ENCODE results near the gene VPS13A.

The VPS13A gene

DNA sequence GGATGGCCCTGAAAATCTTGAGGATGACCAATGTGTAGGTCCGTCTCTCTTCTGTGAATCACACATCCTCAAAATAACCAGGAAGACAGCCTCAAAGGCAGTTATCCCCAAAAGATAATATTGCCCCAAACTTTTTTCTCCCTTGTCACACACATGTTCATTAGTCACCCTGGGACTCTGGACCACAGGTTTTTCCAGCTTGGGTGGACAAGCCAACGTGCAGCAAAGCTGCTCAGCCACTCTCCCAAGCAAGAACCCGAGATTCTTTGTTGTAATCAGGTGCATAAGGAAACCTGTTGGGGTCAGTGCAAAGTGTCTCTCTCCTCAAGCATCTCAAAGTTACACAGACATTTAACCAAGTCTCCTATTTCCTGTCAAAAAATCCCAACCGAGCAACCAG, 274.2 kb downstream of the VPS13A start:
- no peak overlapping the region for H3K4me3 ChIP-seq (ENCODE audit: low read depth, low read length)
- TF ChIP-seq, protein P1, sequence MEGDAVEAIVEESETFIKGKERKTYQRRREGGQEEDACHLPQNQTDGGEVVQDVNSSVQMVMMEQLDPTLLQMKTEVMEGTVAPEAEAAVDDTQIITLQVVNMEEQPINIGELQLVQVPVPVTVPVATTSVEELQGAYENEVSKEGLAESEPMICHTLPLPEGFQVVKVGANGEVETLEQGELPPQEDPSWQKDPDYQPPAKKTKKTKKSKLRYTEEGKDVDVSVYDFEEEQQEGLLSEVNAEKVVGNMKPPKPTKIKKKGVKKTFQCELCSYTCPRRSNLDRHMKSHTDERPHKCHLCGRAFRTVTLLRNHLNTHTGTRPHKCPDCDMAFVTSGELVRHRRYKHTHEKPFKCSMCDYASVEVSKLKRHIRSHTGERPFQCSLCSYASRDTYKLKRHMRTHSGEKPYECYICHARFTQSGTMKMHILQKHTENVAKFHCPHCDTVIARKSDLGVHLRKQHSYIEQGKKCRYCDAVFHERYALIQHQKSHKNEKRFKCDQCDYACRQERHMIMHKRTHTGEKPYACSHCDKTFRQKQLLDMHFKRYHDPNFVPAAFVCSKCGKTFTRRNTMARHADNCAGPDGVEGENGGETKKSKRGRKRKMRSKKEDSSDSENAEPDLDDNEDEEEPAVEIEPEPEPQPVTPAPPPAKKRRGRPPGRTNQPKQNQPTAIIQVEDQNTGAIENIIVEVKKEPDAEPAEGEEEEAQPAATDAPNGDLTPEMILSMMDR (IDR thresholded peaks at IDR 0.05; ENCODE audit: low read depth, low read length, missing control alignments) = no peak
- in situ Hi-C loops (cut with HindIII; ENCODE audit: low sequenced_read_pairs) = no loop called here
- DNase-seq (ENCODE audit: low read depth) = no peak

DNA sequence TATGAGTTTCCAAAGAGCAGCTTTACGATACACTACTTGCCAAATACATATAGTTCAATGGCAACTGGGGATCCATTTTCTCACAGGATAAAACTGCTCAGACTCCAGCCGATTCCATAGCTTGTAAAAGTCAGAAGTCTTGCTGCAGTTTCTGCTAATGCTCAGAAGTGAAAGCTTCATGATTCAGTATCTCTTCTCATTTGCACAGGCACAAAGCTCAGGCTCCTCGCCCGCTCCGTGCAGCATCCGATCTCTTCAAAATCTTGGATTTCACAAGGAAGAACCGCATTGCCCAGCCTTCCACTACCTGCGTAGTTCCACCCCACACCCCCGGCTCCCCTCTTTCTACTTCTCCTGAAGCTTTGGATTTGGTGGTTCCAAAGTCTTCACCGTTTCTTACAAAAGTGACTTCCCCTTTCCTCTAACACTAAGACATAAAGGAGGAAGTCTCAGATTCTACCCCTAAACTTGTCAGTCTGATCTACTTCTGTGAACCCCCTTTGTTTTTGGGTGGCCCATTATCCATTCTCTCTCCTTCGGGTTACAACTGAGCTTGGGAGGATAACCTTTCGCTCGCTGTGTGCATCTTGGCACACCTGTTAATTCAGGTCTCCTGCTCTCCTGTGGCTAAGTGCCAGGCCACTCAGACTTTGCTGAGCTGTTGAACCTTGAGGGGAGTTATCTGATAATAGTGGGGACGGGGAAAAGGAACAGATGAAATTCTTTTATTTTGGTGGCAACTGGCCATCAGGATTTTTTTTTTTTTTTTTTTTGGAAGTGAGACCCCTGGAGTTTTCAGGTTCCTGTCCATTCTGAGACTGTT, 276.7 kb downstream of the VPS13A start:
- DNase-seq (ENCODE audit: low read depth) = no peak
- H3K4me3 ChIP-seq (ENCODE audit: low read depth, low read length) = no peak overlapping the region
- in situ Hi-C loops (cut with HindIII; ENCODE audit: low sequenced_read_pairs) = no loop called here
- TF ChIP-seq, protein P1 (IDR thresholded peaks at IDR 0.05; ENCODE audit: low read depth, low read length, missing control alignments) = no peak

DNA sequence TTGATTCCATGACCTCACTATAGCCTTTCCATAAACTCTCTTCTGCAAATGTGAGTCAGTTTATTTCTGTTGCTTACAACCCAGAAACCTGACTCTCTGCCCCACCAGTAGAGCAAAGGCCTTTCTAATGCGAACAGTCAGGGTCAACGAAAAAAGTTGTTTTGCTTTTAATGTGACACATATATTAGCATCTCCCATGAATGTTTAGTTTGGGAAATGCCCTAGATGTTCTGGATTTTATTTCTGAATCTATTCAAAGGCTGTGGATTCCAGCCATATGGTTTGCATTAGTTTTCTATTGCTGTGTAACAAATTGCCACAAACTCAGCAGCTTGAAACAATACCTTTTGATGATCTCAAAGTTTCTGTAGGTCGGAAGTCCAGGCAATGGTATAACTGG, 277.3 kb downstream of the VPS13A start:
- peak; percentile 76 for DNase-seq (ENCODE audit: low read depth)
- in situ Hi-C loops (cut with HindIII; ENCODE audit: low sequenced_read_pairs) = no loop called here
- H3K4me3 ChIP-seq (ENCODE audit: low read depth, low read length) = no peak overlapping the region
- TF ChIP-seq, protein P1 (IDR thresholded peaks at IDR 0.05; ENCODE audit: low read depth, low read length, missing control alignments) = no peak

DNA sequence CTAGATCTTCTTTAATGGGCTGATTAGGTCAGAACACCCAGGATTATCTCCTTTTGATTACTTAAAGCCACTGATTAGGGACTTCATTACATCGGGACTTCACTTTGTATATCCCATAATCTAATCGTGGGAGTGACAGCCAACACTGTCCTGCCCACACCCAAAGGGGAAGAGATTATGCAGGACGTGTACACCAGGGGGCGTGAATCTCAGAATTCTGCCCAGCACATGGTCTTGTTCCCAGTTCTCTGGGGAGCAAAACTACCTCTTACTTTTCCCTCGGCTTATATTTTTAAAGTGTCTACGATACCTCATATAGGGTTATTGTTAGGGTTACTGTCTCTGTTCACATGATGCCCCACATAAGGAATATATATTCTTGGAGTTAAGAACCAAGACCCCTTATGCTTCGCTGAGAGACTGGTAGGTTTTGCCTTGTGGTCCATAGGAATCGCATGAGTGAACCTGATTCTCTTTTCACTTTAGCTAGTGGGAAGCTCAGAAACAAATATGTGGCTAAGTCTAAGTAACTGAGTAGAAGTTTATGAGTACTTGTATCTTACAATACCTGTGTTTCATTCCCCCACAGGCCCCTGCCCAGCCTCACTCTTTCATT, 278.1 kb downstream of the VPS13A start:
- in situ Hi-C loops (cut with HindIII; ENCODE audit: low sequenced_read_pairs) = no loop called here
- no peak for DNase-seq (ENCODE audit: low read depth)

DNA sequence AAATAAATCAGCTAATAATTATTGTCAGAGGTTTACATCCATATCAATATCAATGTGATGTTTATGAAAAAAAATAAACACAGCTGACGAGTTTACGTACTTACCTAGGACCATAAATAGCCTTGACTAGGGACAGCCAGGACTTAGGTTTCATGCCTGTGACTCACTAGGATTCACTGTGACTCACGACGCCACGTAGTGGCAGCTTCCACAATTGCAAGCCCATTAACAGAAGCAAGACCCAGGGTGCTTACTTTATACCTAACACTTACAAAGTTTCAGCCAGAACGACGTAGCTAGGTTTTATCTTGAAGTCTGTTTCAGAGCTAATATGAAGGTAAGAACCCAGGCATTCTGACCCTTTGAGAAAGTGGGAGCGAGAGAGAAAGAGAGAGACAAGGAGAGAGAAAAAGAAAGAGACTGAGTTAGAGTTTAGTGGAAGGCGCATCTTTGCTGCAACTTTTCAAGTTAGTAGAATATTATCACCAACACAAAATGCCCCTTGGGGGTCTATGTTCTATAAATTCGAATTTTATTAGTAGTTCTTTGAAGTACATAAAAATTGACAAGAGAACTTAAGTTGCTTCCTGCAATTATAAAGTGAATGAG, 279.6 kb downstream of the VPS13A start:
- no peak overlapping the region for H3K4me3 ChIP-seq (ENCODE audit: low read depth, low read length)
- TF ChIP-seq, protein P1 (IDR thresholded peaks at IDR 0.05; ENCODE audit: low read depth, low read length, missing control alignments) = peak; percentile 91
- in situ Hi-C loops (cut with HindIII; ENCODE audit: low sequenced_read_pairs) = no loop called here
- peak; percentile 86 for DNase-seq (ENCODE audit: low read depth)

More for the DNA sequence above, 278.1 kb downstream of the VPS13A start:
- TF ChIP-seq, protein P1 (IDR thresholded peaks at IDR 0.05; ENCODE audit: low read depth, low read length, missing control alignments) = peak; percentile 14
- H3K4me3 ChIP-seq (ENCODE audit: low read depth, low read length) = no peak overlapping the region

DNA sequence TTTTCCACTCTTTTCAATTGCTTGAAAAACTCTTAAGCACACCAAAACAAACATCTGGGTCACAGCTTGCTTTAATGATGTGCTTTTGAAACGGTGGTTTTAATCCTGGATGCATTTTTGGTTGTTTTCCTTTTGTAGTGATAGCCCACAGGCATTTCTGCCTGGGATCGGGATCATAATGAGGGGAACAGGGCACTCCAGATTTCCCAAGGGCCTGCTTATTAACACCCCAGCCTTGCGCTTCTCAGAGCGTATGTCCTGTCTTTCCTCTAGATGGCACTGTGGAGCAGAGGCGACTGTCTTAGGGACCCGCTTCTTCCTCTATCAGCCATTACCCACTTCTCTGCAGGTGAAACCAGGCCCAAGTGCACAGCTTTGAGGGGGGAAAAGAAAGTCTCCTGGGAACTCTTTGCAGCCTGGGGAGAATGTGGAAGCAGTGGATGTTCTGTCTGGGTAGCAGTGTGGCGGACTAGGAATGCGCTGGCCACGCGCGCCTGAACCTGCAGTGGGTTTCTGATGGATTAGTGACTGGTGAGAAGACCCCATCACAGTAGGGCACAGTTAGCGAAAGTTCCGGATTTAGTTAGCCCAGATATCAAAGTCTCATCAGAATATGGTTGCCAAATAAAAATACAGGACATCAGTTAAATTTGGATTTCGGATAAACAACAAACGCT, 280.7 kb downstream of the VPS13A start:
- no peak overlapping the region for H3K4me3 ChIP-seq (ENCODE audit: low read depth, low read length)
- DNase-seq (ENCODE audit: low read depth) = peak; percentile 89
- TF ChIP-seq, protein P1 (IDR thresholded peaks at IDR 0.05; ENCODE audit: low read depth, low read length, missing control alignments) = peak; percentile 90
- in situ Hi-C loops (cut with HindIII; ENCODE audit: low sequenced_read_pairs) = no loop called here
